Vagina (tissue), 2 donors: ENCODE measurements around the gene PTPN2. TPM values are rescaled to one million over a fixed set of nuclear protein-coding genes. Genes with fewer than 3 reads are reported as not detected.

Experiments
- DNase-seq, 2 donors: peaks; one replicate each; pipeline ENCODE4 v3.0.0-alpha.2; 2017; ENCODE audit errors: extremely low spot score in 2 of 2
- H3K27ac ChIP-seq: fragments of 200-600 bp; sonication (generic); one replicate; pipeline ENCODE4 v1.5.1; 2019
- H3K27me3 ChIP-seq: fragments of 200-600 bp; sonication (generic); one replicate; pipeline ENCODE4 v1.5.1; 2019
- H3K36me3 ChIP-seq, 2 donors: fragments of 200-600 bp; sonication (generic); one replicate each; pipeline ENCODE4 v1.5.1; 2017 to 2019
- H3K4me1 ChIP-seq: fragments of 200-600 bp; sonication (generic); one replicate; pipeline ENCODE4 v1.5.1; 2019
- H3K4me3 ChIP-seq, 2 donors: fragments of 200-600 bp; sonication (generic); 1 replicate in 1 of 2; 2 replicates in 1 of 2; pipeline ENCODE4 v1.5.1; 2016 to 2019
- H3K9me3 ChIP-seq: fragments of 200-600 bp; sonication (generic); one replicate; pipeline ENCODE4 v1.5.1; 2019
- CTCF ChIP-seq, 3 experiments: fragments of 450-650 bp in 2 of 3; fragments of 200-600 bp in 1 of 3; sonication (generic) in 1 of 3; IDR thresholded peaks; one replicate each; pipeline ENCODE4 v1.5.1; 2017 to 2019; ENCODE audit warnings: antibody characterized with exemption in 3 of 3, mild to moderate bottlenecking in 2 of 3, moderate library complexity in 2 of 3
- POLR2A ChIP-seq, 2 donors: fragments of 450-650 bp; IDR thresholded peaks; one replicate each; pipeline ENCODE4 v1.6.1; 2017; ENCODE audit warnings: antibody characterized with exemption in 2 of 2, mild to moderate bottlenecking in 2 of 2, moderate library complexity in 2 of 2
- POLR2AphosphoS5 ChIP-seq, 2 donors: sonication (generic); formaldehyde crosslinking; IDR thresholded peaks; one replicate each; pipeline ENCODE4 v1.9.0; 2017; ENCODE audit warnings: antibody characterized with exemption in 2 of 2, mild to moderate bottlenecking in 2 of 2, low read depth in 1 of 2; ENCODE audit not compliant: insufficient read depth in 1 of 2
- intact Hi-C: fragments of 100-400 bp; cut with DNase I; formaldehyde crosslinking; loops from one replicate; pipeline ENCODE4 v1.15.1; 2023
- total RNA-seq: library from RNA; depleted of rRNA; stranded (reverse); fragments of >200 nt; gene quantifications from one replicate; pipeline ENCODE4 v1.2.3, GENCODE V29; 2016

PTPN2 gene
- total RNA-seq: 32.9 TPM

- peak in 1 of 2 donors; percentile 94 for DNase-seq
- intact Hi-C loops: no loop called here
- no peaks in the 10 kb centered on the region for H3K27me3 ChIP-seq
- H3K4me3 ChIP-seq: peak within 1 kb of the TSS; percentile 76 to 83
- H3K36me3 ChIP-seq: no peaks in the 10 kb centered on the region
- TF ChIP-seq CTCF (IDR thresholded peaks at IDR 0.05): no peak
- TF ChIP-seq POLR2A (IDR thresholded peaks at IDR 0.05): peak; percentile 16 to 73
- peak; percentile 63 to 98 for TF ChIP-seq POLR2AphosphoS5 (IDR thresholded peaks at IDR 0.05; ENCODE audit: insufficient read depth in 1 of 2, low read depth in 1 of 2)
- H3K27ac ChIP-seq: peak within 1 kb of the TSS; percentile 99
- H3K4me1 ChIP-seq: peaks cover 37% of the 10 kb centered on the region
- no peaks in the 10 kb centered on the region for H3K9me3 ChIP-seq
Observed at GRCh38 chr18:12883684-12884405, at the start of gene PTPN2. TSS of gene PTPN2 (minus strand) at chr18:12884237. CDS start at chr18:12884141, 96 bp downstream.

GRCh38 chr18:12933327-12933726 lies 49.3 kb upstream of the PTPN2 start:
- Histone ChIP-seq H3K4me1 (no peaks in the 10 kb centered on the region), H3K4me3 (no peak overlapping the region), H3K27me3 (no peaks in the 10 kb centered on the region), H3K27ac (no peak overlapping the region), H3K9me3 (no peaks in the 10 kb centered on the region), H3K36me3 (no peaks in the 10 kb centered on the region)
- intact Hi-C loops: loop anchor here (2.0 kb wide), 1 partner anchor 207 kb away; no protein-coding TSS in a partner anchor
- TF ChIP-seq POLR2AphosphoS5 (IDR thresholded peaks at IDR 0.05; ENCODE audit: insufficient read depth in 1 of 2, low read depth in 1 of 2) (no peak), CTCF (IDR thresholded peaks at IDR 0.05) (no peak), POLR2A (IDR thresholded peaks at IDR 0.05) (no peak)
- no peak for DNase-seq

GRCh38 chr18:12930908-12931307 lies 46.9 kb upstream of the PTPN2 start:
- TF ChIP-seq CTCF (IDR thresholded peaks at IDR 0.05): no peak
- TF ChIP-seq POLR2AphosphoS5 (IDR thresholded peaks at IDR 0.05; ENCODE audit: insufficient read depth in 1 of 2, low read depth in 1 of 2): no peak
- TF ChIP-seq POLR2A (IDR thresholded peaks at IDR 0.05): no peak
- Histone ChIP-seq H3K27ac (no peak overlapping the region), H3K36me3 (no peaks in the 10 kb centered on the region), H3K27me3 (no peaks in the 10 kb centered on the region), H3K4me1 (no peaks in the 10 kb centered on the region), H3K4me3 (no peak overlapping the region), H3K9me3 (no peaks in the 10 kb centered on the region)
- no peak for DNase-seq
- intact Hi-C loops: no loop called here

- TF ChIP-seq POLR2A (IDR thresholded peaks at IDR 0.05): no peak
- TF ChIP-seq POLR2AphosphoS5 (IDR thresholded peaks at IDR 0.05; ENCODE audit: insufficient read depth in 1 of 2, low read depth in 1 of 2): no peak
- TF ChIP-seq CTCF (IDR thresholded peaks at IDR 0.05): no peak
- Histone ChIP-seq H3K4me3 (no peak overlapping the region), H3K27ac (no peak overlapping the region), H3K27me3 (no peaks in the 10 kb centered on the region), H3K36me3 (no peaks in the 10 kb centered on the region), H3K9me3 (no peaks in the 10 kb centered on the region), H3K4me1 (no peaks in the 10 kb centered on the region)
- intact Hi-C loops: no loop called here
- DNase-seq: no peak
Observed at GRCh38 chr18:12930376-12930775, 46.3 kb upstream of the PTPN2 start.

GRCh38 chr18:12929477-12930083 lies 45.5 kb upstream of the PTPN2 start:
- Histone ChIP-seq H3K36me3 (no peaks in the 10 kb centered on the region), H3K27me3 (no peaks in the 10 kb centered on the region), H3K4me1 (no peaks in the 10 kb centered on the region), H3K9me3 (no peaks in the 10 kb centered on the region), H3K27ac (no peak overlapping the region), H3K4me3 (no peak overlapping the region)
- DNase-seq: no peak
- TF ChIP-seq POLR2A (IDR thresholded peaks at IDR 0.05) (no peak), POLR2AphosphoS5 (IDR thresholded peaks at IDR 0.05; ENCODE audit: insufficient read depth in 1 of 2, low read depth in 1 of 2) (no peak), CTCF (IDR thresholded peaks at IDR 0.05) (no peak)
- intact Hi-C loops: no loop called here
